Heart right ventricle (tissue), 16 donors: ENCODE data around the gene PPP6R3. TPM values are rescaled to one million over a fixed set of nuclear protein-coding genes. Genes with fewer than 3 reads are reported as not detected.

ENCODE experiments used
- ATAC-seq, 8 donors: fragments of 200-7000 bp; cut with Tn5 transposase; one replicate each; pipeline ENCODE4 v1.9.1; 2020; ENCODE audit warnings: mild to moderate bottlenecking in 8 of 8, moderate library complexity in 8 of 8, moderate number of reproducible peaks in 1 of 8
- DNase-seq, 2 donors: peaks; one replicate each; pipeline ENCODE4 v3.0.0-alpha.2; 2020
- H3K27ac ChIP-seq, 10 donors: fragments of 200-600 bp; sonication (generic) in 2 of 10; one replicate each; pipeline versions ENCODE4 v1.5.0 to v1.8.0; 2020 to 2022; ENCODE audit warnings: mild to moderate bottlenecking in 3 of 10
- H3K27me3 ChIP-seq, 7 donors: fragments of 200-600 bp; one replicate each; pipeline ENCODE4 v1.8.0; 2021 to 2022; ENCODE audit warnings: mild to moderate bottlenecking in 2 of 7
- H3K36me3 ChIP-seq, 9 donors: fragments of 200-600 bp; sonication (generic) in 1 of 9; one replicate each; pipeline versions ENCODE4 v1.5.0 to v1.8.0; 2020 to 2022; ENCODE audit warnings: mild to moderate bottlenecking in 2 of 9
- H3K4me1 ChIP-seq, 9 donors: fragments of 200-600 bp; sonication (generic) in 1 of 9; one replicate each; pipeline versions ENCODE4 v1.5.0 to v1.8.0; 2020 to 2022; ENCODE audit warnings: mild to moderate bottlenecking in 4 of 9
- H3K4me3 ChIP-seq, 10 donors: fragments of 200-600 bp; sonication (generic) in 2 of 10; one replicate each; pipeline versions ENCODE4 v1.5.0 to v1.8.0; 2020 to 2022; ENCODE audit warnings: mild to moderate bottlenecking in 7 of 10, moderate library complexity in 2 of 10
- H3K9me3 ChIP-seq, 11 donors: fragments of 200-600 bp in 10 of 11; sonication (generic) in 2 of 11; one replicate each; pipeline versions ENCODE4 v1.5.0 to v1.8.0; 2013 to 2022; ENCODE audit warnings: mild to moderate bottlenecking in 2 of 11, control low read depth in 1 of 11, moderate library complexity in 1 of 11
- WGBS, 2 donors: extraction: QIAGEN DNeasy Blood & Tissue Kit; methylation state at CpG; one replicate each; pipeline ENCODE4 v1.1.7; 2013; ENCODE audit warnings: inconsistent platforms in 1 of 2; 5-methylcytosine and 5-hydroxymethylcytosine counted together
- intact Hi-C, 10 donors: fragments of 100-400 bp; cut with DNase I; formaldehyde crosslinking; loops; one replicate each; pipeline versions ENCODE4 v1.11.1 to v1.14.2; 2022
- polyA plus RNA-seq, 2 donors: library from polyadenylated mRNA; stranded (reverse); fragments of 200-250 nt; gene quantifications; one replicate each; pipeline ENCODE4 v1.2.3, GENCODE V29; 2013
- total RNA-seq, 10 donors: library from RNA; stranded (reverse); fragmentation: NEBNext Ultra II Directional in 3 of 10; extraction: Animal tissue kit (Norgen Biotek cat#: 25700) in 3 of 10; gene quantifications; one replicate each; pipeline versions ENCODE4 v1.2.1 to v1.2.4, GENCODE V29; 2021 to 2023
- TF ChIP-seq, protein P1 (sequence below), 9 donors: fragments of 200-600 bp; sonication (generic) in 2 of 9; IDR thresholded peaks; one replicate each; pipeline versions ENCODE4 v1.5.0 to v1.8.0; 2021 to 2022; ENCODE audit warnings: antibody characterized with exemption in 9 of 9, mild to moderate bottlenecking in 5 of 9, moderate library complexity in 1 of 9
- donor health status: Arrhythmogenic right ventricular cardiomyopathy.
- donor health status: ischemic (EF 13 %, LVEDD 7.1; RV severe dilation, severe dysfunction).
- donor health status: healthy with polysubstance abuse.
- donor health status: DM: no; HTN: yes; CAD: no.
- donor health status: DM: no; HTN: no; CAD: no.
- donor health status: ischemic (EF 25% LVEDD 6.9; RV normal size, moderate dysfunction).
- donor health status: ischemic (EF 25% LVEDD 5.7; RV mildly dilated, moderate dysfunction).
- donor health status: healthy.
- donor health status: DM: yes; HTN: yes; CAD: no.
- donor health status: Ischemic cardiomyopathy.
- donor health status: ischemic (EF 35%, LVEDD 5.7; RV mildly dilated, moderate dysfunction).
- donor health status: nonischemic (EF 11% LVEDD 7.7; RV severe dilation, severe dysfunction).
- donor health status: DM: yes; HTN: yes; CAD: no.
- donor health status: PGD.
- donor health status: ischemic (EF 29% LVEDD 5.4; RV normal size, mild dysfunction).
- donor health status: nonischemic (EF 23%, LVEDD 6.1; RV moderate dilation, normal function).

Gene PPP6R3
- total and polyA plus RNA-seq, 12 donors: 18.4 to 98.1 (median 80.8) TPM

DNA sequence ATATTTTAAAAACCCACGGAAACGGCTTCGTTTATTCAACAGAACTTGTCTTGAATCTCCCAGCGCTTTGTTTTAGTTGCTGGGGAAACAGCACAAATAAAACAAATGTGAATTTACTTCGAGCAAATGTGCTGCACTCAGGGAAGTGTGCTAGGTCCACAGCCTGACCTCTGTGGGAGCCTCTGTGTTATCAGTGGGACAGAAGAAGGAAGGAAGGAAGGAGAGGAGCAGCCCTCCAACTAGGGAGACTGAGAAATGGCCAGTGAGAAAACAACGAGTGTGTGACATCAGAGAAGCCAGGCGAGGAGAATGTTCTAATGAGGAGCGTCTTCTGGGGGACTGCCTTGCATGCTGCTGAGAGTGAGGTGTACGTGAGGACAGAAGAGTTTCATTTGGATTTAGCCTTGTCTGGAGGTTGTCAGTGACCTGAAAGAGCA is 42.7 kb downstream of the PPP6R3 start:
- Histone ChIP-seq H3K4me1 (peaks cover 19 to 100% (median 97%) of the 10 kb centered on the region in 9 donors), H3K9me3 (no peaks in the 10 kb centered on the region), H3K27me3 (no peaks in the 10 kb centered on the region), H3K27ac (peak overlapping the region in 3 of 10 donors; percentile 13 to 45 (median 42)), H3K4me3 (no peak overlapping the region), H3K36me3 (peaks cover 0 to 5% (median 0%) of the 10 kb centered on the region in 9 donors)
- 16 to 28% methylated on average over 9 of the region's 9 CpGs for WGBS, 2 donors
- peak in 1 of 2 donors; percentile 21 for DNase-seq
- intact Hi-C loops: no loop called here
- ATAC-seq: peak in 6 of 8 donors; percentile 42 to 66 (median 50)
- TF ChIP-seq, protein P1, sequence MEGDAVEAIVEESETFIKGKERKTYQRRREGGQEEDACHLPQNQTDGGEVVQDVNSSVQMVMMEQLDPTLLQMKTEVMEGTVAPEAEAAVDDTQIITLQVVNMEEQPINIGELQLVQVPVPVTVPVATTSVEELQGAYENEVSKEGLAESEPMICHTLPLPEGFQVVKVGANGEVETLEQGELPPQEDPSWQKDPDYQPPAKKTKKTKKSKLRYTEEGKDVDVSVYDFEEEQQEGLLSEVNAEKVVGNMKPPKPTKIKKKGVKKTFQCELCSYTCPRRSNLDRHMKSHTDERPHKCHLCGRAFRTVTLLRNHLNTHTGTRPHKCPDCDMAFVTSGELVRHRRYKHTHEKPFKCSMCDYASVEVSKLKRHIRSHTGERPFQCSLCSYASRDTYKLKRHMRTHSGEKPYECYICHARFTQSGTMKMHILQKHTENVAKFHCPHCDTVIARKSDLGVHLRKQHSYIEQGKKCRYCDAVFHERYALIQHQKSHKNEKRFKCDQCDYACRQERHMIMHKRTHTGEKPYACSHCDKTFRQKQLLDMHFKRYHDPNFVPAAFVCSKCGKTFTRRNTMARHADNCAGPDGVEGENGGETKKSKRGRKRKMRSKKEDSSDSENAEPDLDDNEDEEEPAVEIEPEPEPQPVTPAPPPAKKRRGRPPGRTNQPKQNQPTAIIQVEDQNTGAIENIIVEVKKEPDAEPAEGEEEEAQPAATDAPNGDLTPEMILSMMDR (IDR thresholded peaks at IDR 0.05): no peak

DNA sequence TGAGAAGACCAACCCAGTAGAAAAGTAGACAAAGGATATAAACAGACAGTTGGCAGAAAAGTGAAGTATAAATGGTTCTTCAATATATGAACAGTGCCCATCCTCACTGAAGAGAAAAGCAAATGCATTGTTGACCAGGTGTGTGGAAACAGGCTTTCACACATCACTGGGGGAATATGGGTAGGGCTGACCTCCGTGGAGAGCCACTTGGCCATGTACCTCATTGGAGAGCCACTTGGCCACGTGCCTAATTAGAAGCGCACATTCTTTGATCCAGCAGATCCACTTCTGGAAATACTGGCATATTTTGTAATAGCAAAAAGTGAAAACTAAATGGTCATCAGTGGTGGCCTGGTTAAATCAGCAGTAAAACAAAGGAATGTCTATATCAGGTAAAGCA is 43.2 kb downstream of the PPP6R3 start:
- DNase-seq (no peak), ATAC-seq (peak in 1 of 8 donors; percentile 21)
- 47 to 48% methylated on average over 3 of the region's 3 CpGs for WGBS, 2 donors
- intact Hi-C loops: no loop called here
- H3K4me3 ChIP-seq: no peak overlapping the region
- TF ChIP-seq, protein P1 (IDR thresholded peaks at IDR 0.05): no peak
- H3K27ac ChIP-seq: peak overlapping the region in 4 of 10 donors; percentile 4 to 45 (median 28)
- H3K4me1 ChIP-seq: peaks cover 19 to 100% (median 97%) of the 10 kb centered on the region in 9 donors
- H3K36me3 ChIP-seq: peaks cover 0 to 5% (median 0%) of the 10 kb centered on the region in 9 donors
- H3K27me3 ChIP-seq: no peaks in the 10 kb centered on the region
- no peaks in the 10 kb centered on the region for H3K9me3 ChIP-seq

DNA sequence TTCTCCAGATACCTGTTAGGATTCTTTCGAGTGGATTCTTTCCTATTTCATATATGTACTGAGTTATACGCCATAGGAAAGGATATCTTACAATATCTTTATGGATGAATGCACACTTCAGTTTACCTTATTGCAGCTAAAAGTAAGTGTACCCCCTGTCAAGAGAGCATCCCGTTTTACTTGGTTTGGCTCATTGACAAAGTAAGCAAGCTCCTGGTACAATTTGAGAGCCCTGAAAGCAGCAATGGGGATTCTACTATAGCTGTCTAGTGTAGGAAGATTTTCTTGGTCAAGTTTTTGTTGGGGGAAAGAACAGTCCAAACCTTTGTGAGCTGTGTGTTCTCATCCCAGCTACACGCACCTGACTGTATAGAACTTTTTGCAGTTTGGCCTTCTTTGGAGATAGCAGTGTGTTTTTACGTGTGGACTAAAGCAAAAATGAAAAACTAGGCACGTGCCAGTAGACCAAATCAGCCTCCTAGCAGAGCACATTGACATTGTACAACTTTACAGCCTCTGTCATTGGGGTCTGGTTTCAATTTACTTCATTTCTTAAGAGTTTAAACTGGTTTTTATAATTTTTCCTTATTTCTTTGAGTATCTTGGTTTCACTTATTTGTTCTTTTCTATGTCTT is 44.0 kb downstream of the PPP6R3 start:
- peak overlapping the region in 1 of 10 donors; percentile 1 for H3K27ac ChIP-seq
- WGBS, 2 donors: 62 to 63% methylated on average over 6 of the region's 6 CpGs
- ATAC-seq: no peak
- no peak for DNase-seq
- H3K27me3 ChIP-seq: no peaks in the 10 kb centered on the region
- no peak overlapping the region for H3K4me3 ChIP-seq
- intact Hi-C loops: no loop called here
- TF ChIP-seq, protein P1 (IDR thresholded peaks at IDR 0.05): no peak
- H3K9me3 ChIP-seq: no peaks in the 10 kb centered on the region
- peaks cover 0 to 5% (median 0%) of the 10 kb centered on the region in 9 donors for H3K36me3 ChIP-seq
- peaks cover 14 to 100% (median 97%) of the 10 kb centered on the region in 9 donors for H3K4me1 ChIP-seq

DNA sequence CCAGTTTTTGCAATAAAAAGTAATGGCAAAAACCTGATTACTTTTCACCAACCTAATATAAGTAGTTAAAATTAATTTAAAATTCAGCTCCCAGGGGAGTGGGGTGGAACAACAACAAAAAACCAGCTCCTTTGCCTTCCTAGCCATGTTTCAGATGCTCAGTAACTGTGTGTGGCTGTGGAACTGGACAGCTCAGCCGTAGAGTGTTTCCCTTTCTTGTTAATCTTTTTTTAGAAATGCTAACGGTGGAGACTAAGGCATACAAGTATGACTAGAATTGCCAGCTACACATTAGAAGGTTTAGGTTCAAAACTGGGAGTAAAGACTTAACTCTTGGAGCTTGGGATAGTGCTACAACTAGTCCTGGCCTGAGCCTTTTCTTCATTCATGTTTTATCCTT is 45.0 kb downstream of the PPP6R3 start:
- H3K9me3 ChIP-seq: no peaks in the 10 kb centered on the region
- peaks cover 14 to 98% (median 93%) of the 10 kb centered on the region in 9 donors for H3K4me1 ChIP-seq
- WGBS, 2 donors: 3% methylated on average over 2 of the region's 2 CpGs
- ATAC-seq (peak in 5 of 8 donors; percentile 38 to 61 (median 50)), DNase-seq (no peak)
- peaks cover 0 to 5% (median 0%) of the 10 kb centered on the region in 9 donors for H3K36me3 ChIP-seq
- intact Hi-C loops: no loop called here
- no peaks in the 10 kb centered on the region for H3K27me3 ChIP-seq
- TF ChIP-seq, protein P1 (IDR thresholded peaks at IDR 0.05): no peak
- H3K27ac ChIP-seq: peak overlapping the region in 1 of 10 donors; percentile 48
- H3K4me3 ChIP-seq: no peak overlapping the region
